ENCODE measurements around the gene SLC16A13.

GRCh38 chr17:7022781-7023571 lies 12.8 kb upstream of the SLC16A13 start, which contains the start of gene BCL6B:
- TF ChIP-seq MAX (IDR thresholded peaks at IDR 0.05; ENCODE audit: insufficient read depth, insufficient read length) (no peak), CTCF (IDR thresholded peaks at IDR 0.05; ENCODE audit: extremely low read depth in 1 of 2, insufficient read depth in 1 of 2, low read depth in 1 of 2, low read length in 2 of 2) (peak in 1 of 2 donors; percentile 2), MYC (IDR thresholded peaks at IDR 0.05; ENCODE audit: low read depth, low read length) (no peak), POLR2A (IDR thresholded peaks at IDR 0.05; ENCODE audit: low read depth, low read length) (peak; percentile 82), EZH2 (IDR thresholded peaks at IDR 0.05; ENCODE audit: borderline replicate concordance, low read depth, low read length, severe bottlenecking) (no peak), POLR2AphosphoS5 (IDR thresholded peaks at IDR 0.05; ENCODE audit: insufficient read depth, low read depth, low read length) (peak; percentile 62)
